NCI-H2227 (cell line): ENCODE data around the gene UMPS.
"Not testable (repeated sequence)": the region's sequence is repeated elsewhere in the genome, so short reads cannot be mapped to it uniquely, and the experiment has no call there.

Experiments used
- DNase-seq: peaks from one replicate; lab custom pipeline; 2025; ENCODE audit not compliant: unreplicated experiment; lab: John Stamatoyannopoulos, UW

Gene UMPS

DNA sequence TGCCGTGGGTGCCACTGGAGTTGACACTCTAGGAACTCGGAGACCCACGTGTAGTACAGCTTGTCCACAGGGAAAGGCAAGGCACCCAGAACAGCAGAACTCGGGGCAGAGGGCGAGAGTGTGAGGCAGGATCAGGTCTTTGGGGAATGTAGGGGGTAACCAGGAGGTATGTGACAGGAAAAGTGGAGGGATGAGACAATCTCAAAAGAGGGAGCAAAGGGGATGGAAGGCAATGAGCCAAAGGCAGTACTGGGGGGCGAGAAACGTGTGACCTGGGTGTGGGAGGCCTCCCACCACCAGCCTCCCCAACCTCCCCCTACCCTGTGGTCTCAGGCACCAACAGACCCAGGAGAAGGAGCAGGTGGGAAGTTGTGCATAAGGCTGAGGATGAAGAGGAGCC lies 48.9 kb downstream of the UMPS start:
- DNase-seq, result no peak

DNA sequence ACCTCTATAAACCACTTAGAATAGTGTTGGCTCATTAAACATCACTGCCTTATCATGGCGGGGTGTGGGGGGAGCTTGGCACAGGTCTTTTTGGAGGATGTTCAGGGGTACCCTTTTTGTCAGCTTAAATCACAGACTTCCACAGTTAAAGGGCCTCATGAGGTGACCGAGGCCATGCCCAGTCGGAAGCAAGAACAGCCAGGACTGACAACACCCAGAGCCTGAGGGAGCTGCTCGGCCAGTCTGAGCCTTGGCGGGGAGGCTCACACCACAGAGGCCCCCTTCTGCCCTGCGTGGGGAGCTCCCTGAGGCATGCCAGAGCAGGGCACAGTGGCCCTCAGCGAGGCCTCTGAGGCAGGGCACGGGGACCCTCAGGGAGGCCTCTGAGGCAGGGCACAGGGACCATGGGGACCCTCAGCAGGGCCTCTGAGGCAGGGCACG lies 49.5 kb downstream of the UMPS start:
- no peak for DNase-seq

GRCh38 chr3:124780356-124780755 lies 50.1 kb downstream of the UMPS start:
- no peak for DNase-seq

DNA sequence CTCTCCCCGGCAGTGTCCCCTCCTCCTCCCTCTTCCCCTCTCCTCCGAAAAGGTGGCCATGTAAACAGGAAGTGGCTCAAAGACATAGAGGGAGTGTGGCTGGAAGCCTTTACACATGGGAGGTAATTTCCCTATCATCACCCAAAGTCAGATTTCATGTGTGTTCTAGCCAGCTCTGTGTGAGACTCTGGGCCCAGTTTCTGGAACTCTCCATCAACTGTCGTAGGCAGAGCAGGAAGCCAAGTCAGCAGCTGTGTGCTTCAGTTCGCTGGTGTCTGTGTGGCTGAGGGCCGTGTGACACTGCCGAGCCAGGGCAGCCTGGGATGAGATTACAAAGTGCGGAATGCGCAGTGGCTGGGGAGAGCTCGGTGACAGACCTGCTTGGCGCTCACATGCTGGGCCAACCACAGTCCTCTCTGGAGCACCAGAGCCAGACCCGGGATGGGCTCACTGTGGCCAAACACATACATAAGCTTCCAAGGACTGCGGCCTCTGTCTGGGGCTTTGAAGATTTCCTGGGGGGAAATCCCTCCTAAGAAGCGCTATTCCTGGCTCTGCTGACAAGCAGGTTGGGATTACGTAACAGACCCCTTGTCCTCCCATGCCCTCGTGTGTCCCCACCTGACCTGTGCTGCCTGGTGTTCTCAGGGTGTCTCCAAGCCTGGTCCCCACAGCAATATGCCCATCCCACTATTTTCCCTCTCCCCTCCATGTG lies 50.7 kb downstream of the UMPS start:
- DNase-seq, result no peak

DNA sequence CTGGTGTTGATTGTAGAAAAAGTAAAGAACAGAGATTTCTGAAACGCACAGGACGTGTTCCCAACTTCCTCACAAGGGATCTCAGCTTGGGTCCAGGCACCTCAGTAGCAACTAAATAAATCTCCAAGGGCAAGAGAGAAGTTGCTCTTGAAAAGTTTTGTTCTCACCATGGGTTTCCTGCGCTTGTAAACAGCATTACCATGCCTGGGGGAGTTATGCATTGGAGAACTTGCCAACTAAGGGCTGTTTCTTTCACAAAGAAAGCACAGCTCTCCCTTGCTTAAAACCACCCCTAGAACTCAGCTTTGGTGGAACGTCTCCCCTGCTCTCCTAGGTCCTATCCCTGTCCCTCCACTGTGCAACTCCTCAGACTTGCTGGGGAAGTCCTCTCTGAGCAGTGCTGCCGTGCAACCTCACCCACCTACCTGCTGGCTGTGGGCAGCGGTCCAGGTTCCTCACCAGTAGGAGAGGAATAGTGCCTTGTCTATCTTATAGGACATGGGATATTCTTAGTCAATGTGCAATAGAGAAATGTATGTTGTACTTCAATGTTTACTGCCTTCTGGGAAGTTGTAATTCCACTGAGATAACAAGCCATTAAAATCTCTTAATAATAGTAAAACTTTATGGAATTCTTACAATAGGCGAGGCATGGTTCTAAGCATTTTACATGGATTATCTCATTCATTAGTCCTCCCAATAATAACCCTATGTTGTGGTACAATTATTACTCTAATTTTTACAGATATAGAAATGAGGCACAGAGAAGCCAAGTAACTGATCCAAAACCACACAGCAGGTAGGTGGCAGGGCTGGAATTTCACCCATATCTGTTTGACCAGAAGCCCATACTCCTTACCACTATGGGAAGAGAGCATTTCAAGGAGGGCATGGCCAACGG lies 51.5 kb downstream of the UMPS start:
- DNase-seq, result no peak

DNA sequence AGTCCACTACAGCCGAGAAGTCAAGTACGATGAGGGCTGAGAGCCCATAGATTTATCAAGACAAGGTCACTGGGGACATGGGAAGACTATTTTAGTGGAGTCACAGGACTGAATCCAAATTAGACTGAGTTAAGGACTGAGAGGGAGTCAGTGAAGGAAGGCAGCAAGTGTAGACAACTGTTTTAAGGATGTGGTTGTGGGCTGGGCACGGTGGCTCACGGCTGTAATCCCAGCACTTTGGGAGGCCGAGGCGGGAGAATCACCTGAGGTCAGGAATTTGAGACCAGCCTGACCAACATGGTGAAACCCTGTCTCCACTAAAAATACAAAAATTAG lies 52.1 kb downstream of the UMPS start:
- not testable (repeated sequence) for DNase-seq

DNA sequence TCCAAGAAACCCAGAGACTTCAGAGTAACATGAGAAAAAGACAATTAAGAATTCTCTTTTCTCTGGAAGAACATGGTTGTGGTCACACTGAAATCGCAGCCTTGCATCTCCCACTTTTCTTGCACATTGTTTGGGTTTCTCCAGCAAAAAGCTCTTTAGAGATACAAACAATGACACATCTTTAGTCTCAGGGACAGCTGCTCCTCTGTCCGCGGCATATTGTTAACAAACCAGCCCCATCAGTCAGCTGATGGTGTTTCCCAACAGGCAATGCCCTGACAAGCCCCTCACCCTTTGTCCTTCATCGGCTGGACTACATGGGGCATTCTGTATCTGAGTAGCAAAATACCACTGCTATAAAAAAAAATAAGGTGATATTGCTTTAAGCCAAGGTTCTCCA lies 53.4 kb downstream of the UMPS start:
- DNase-seq, result no peak

DNA sequence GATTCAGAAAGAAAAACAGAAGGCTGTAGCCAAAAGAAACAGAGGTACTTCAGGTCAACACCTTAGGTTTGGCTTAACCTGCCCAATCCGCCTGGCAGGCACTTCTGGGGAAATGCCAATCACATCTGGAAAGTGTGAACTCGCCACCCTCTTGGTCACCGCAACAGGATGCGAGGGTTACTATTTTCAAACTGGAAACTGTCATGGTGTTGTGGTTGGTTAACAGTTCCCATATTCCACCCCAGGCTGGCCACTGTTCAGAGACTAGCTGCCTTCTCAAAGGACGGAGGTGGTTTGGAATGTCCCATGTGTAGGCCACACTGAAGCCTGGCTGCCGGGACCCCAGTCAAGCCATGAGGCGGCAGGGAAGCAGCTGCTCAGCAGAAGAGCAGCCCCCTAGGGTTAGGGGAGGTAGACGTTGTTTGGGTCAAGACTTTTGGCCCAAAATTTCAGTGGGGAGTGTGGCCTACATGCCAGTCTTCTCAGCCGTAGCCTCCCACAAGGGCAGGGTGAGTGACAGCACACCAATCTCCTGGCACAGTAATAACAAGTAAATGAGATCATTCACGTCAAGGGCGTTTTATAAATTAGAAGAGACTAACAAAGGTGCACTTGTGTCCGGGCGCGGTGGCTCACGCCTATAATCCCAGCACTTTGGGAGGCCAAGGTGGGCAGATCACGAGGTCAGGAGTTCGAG lies 54.6 kb downstream of the UMPS start:
- no peak for DNase-seq

DNA sequence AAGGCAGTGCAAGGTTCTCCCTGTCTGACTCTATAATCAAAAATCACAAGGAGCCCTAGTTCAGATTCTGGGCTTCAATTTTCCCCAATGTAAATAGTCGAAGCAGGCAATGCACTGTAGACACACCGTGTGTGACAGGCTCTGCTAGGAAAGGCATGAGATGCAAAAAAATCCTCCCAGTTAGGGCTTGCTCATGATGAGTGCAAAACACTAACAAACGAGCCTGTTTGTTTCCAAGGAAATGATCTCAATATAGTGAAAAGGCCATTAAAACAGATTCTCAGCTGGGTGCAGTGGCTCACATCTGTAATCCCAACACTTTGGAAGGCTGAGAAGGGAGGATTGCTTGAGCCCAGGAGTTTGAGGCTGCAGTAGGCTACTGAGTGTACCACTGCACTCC lies 55.7 kb downstream of the UMPS start:
- DNase-seq, result no peak

DNA sequence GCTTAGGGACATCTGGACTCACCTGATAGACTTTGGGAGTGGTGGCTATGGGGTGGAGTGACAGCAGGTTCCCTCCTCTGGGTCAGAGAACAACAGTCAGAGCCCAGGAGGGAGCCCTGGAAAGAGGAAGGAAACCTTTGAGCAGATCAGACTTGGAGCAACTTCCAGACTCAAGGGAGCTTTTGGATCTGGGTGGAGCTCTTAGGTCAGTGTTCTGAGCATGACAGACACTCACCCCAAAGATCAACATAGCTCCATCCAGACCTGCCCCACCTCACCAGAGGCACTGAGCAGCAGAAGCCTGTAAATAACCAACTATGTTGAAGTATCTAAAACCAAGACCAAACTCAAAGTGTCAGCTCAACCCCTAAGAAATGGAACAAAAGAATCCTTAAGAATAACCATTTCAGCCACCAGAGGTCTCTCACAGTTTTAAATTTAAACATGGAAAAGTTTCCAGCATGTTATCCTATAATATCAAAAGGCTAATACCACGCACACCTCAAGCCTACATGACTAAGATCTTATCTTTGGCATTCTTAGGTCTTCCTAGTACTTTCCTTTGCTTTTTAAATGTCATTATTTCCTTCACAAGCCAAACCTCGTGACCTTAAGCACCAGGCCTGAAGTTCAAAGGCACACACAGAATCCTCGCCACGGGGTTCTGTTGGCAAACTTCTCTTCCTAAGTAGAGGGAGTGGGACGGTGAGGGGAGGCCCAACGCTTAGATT lies 56.4 kb downstream of the UMPS start:
- DNase-seq, result no peak

- no peak for DNase-seq
These were observed 57.4 kb downstream of the UMPS start for GRCh38 chr3:124787476-124788195.

- no peak for DNase-seq
These were observed 58.0 kb downstream of the UMPS start for GRCh38 chr3:124788254-124788745.

- not testable (repeated sequence) for DNase-seq
These were observed 58.9 kb downstream of the UMPS start for GRCh38 chr3:124789103-124789502.

- no peak for DNase-seq
These were observed 60.9 kb downstream of the UMPS start for GRCh38 chr3:124791142-124791541.

DNA sequence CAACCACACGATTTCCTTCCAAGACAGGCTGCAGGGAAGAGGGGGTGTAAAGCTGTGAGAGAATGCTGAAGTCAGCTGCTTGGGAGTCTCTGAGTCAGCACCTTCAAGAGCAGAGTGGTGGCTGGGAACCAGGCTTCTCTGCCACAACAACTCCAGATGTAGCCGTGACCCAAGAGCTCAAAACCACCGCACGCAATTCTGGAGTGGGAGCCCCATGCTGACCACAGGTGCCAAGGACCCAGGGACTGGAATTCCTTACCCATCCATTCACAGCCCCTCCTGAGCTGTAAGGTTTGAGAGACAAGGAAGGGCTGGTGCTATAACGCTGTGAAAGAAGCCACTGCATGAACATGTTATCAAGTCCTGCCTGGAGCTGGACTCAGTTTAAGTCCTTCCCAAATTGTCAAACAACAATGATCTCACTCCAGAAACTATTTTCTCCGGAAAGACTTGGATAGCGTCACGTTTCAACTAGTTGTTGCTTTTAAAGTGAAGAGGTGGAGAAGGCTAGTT lies 61.4 kb downstream of the UMPS start:
- no peak for DNase-seq

GRCh38 chr3:124792341-124793040 lies 62.2 kb downstream of the UMPS start:
- no peak for DNase-seq

DNA sequence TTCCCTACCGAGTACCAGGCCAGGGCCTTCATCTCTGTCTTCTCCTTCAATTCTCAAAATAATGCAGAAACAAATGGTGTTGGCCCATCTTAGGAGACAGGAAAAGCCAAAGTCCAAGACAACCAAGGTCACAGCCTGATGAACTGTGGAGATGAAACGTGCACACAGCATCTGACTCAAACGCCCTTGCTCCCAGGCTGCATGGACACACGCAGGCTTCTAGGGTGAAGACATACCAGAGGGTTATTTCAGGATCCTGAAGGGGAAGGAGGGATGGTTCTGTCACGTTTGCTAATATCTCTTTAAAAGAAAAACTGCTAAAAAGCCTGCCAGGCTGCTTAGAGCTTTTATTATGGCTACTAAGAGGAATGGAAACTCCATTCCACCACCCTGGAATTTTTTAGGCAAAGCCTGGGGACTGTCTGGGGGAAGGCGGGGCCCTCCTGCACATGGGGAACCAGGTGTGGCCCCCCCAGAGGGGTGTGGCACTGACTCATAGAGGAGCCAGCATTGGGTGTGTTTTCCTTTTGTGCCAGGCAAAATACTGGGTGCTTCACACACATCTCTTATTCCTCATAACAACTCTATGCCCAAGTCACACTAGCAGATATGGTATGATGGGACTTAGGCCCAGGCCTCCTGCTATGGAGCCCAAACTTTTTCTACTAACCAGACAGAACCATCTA lies 62.9 kb downstream of the UMPS start:
- DNase-seq, result no peak

- DNase-seq, result no peak
These were observed 66.2 kb downstream of the UMPS start for GRCh38 chr3:124796477-124796876.

DNA sequence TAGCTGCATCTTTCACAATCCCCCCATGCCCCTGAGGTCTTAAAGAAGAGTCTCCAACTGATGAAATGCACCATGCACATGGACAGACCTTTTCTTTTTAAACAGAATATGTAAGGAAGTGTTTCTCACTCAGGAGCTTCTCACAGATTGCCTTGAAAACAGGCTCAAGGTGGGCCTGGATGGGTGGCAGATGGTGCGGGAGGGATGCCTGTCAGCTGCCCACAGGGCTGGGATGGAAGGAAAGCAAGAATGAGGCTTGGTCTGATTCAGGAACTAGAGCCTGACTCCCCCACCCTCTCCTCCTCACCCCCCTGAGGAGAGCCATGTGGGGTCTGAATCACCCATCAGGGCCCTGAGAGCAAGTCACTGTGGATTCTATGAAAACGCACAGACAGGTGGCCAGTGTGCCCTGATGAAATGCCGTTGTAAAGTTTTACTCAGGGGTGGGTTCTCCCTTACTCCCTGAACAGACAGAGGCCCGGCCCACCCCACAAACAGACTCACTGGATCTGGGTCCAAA lies 67.2 kb downstream of the UMPS start:
- no peak for DNase-seq
